HUES6 (cell line): ENCODE data around the gene RMC1.

Source experiments
- H3K27ac ChIP-seq: 2 replicates; pipeline ENCODE4 v1.7.0; 2013; ENCODE audit warnings: low read depth, mild to moderate bottlenecking, low read length, inconsistent platforms
- H3K27me3 ChIP-seq: 2 replicates; pipeline ENCODE4 v1.6.1; 2013; ENCODE audit warnings: low read length; ENCODE audit not compliant: control insufficient read depth, insufficient read depth
- H3K36me3 ChIP-seq: 2 replicates; pipeline ENCODE4 v1.6.1; 2013; ENCODE audit warnings: low read length; ENCODE audit not compliant: control insufficient read depth, insufficient read depth
- H3K4me1 ChIP-seq: 2 replicates; pipeline ENCODE4 v1.6.1; 2013; ENCODE audit warnings: low read length; ENCODE audit not compliant: control insufficient read depth, insufficient read depth
- H3K4me3 ChIP-seq: 2 replicates; pipeline ENCODE4 v1.5.1; 2013; ENCODE audit warnings: low read depth, low read length
- H3K9ac ChIP-seq: one replicate; pipeline ENCODE4 v1.6.1; 2013; ENCODE audit warnings: mild to moderate bottlenecking, low read length
- H3K9me3 ChIP-seq: 2 replicates; pipeline ENCODE4 v1.6.1; 2013; ENCODE audit warnings: low read depth, low read length; ENCODE audit not compliant: control insufficient read depth, insufficient read depth

Gene RMC1

GRCh38 chr18:23519734-23520133, 16.4 kb downstream of the RMC1 start:
- peaks cover 79% of the 10 kb centered on the region for H3K36me3 ChIP-seq
- H3K27ac ChIP-seq: no peak overlapping the region
- no peak overlapping the region for H3K4me3 ChIP-seq
- 0 out of 2 replicates have a peak, but pooled peaks cover 3% of the 10 kb centered on the region for H3K4me1 ChIP-seq
- H3K9me3 ChIP-seq: no peaks in the 10 kb centered on the region
- H3K27me3 ChIP-seq: no peaks in the 10 kb centered on the region
- no peak overlapping the region for H3K9ac ChIP-seq

DNA sequence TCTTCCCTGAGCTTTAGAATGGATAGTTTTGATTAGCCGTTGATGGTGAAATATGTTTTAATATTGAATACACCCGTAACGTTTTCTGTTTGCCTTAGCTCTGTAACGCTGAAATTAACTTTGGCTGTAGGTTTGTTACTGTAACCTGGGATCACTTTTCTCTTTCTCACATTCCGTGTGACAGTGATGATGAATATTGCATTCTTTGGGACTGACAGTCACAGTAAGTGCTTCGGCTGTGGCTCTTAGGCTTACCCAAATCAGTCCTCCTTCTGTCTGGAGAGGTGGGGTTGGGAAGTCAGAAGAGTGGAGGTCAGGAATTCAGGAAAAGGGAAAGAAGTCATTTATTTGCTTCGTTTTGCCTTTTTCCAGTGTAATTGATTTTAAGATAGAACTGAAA, 18.0 kb downstream of the RMC1 start:
- Histone ChIP-seq H3K36me3 (peaks cover 79% of the 10 kb centered on the region), H3K4me3 (no peak overlapping the region), H3K9me3 (no peaks in the 10 kb centered on the region), H3K27me3 (no peaks in the 10 kb centered on the region), H3K9ac (no peak overlapping the region), H3K27ac (no peak overlapping the region), H3K4me1 (0 out of 2 replicates have a peak, but pooled peaks cover 3% of the 10 kb centered on the region)

DNA sequence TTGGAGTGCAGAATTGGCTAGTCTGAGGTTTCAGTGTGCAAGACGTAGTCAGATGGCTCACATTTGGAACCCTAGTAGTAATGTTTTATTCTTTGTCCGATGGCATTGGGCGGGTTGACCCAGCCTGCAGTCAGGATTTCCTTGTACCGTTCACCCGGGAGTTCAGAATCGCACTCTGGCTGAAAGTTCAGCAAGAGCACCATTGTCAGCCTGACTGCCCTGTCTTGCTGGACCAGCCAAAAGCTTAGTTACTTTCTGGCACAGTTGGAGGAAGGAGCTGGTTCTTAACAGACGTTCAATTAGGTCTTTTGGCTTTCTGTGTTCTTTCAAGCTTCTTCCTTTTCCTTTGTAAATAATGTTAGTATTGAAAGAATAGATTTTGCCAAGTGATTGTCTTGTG, 18.6 kb downstream of the RMC1 start:
- Histone ChIP-seq H3K9ac (no peak overlapping the region), H3K9me3 (no peaks in the 10 kb centered on the region), H3K27me3 (no peaks in the 10 kb centered on the region), H3K4me3 (no peak overlapping the region), H3K4me1 (0 out of 2 replicates have a peak, but pooled peaks cover 3% of the 10 kb centered on the region), H3K27ac (no peak overlapping the region), H3K36me3 (peaks cover 83% of the 10 kb centered on the region)

DNA sequence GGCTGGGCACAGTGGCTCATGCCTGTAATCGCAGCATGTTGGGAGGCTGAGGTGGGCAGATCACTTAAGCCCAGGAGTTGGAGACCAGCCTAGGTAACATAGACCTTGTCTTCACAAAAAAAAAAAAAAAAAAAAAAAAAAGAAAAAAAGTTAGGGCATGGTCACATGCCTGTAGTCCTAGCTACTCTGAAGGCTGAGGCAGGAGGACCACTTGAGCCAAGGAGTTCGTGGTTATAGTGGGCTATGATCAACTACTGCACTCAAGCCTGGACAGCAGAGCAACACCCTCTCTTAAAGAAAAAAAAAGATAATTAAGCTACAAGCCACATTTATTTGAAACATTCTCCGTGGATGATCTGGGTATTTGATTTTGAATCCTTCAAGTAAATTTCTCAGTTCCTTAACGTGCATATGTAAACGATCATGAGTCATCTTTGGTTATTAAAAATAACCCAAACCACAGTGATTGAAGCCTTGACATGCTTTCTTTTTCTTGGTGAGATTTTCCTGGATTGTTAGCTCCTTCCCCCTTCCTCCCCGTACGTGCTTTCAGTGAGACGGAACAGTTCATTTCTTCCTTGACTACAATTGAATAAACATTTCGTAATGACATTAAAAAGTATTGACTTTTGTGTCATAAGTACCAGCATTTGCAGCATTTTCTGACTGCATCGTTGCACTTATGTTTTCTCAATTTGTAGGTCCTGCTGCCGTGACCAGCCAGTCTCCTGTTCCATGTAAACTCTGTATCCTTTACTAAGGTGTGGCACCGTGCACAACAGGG, 20.3 kb downstream of the RMC1 start:
- H3K9me3 ChIP-seq: no peaks in the 10 kb centered on the region
- H3K36me3 ChIP-seq: peaks cover 85% of the 10 kb centered on the region
- H3K4me3 ChIP-seq: no peak overlapping the region
- 0 out of 2 replicates have a peak, but pooled peaks cover 3% of the 10 kb centered on the region for H3K4me1 ChIP-seq
- no peaks in the 10 kb centered on the region for H3K27me3 ChIP-seq
- H3K27ac ChIP-seq: no peak overlapping the region
- no peak overlapping the region for H3K9ac ChIP-seq

GRCh38 chr18:23524213-23524707, 20.9 kb downstream of the RMC1 start:
- no peaks in the 10 kb centered on the region for H3K9me3 ChIP-seq
- H3K27ac ChIP-seq: no peak overlapping the region
- H3K27me3 ChIP-seq: no peaks in the 10 kb centered on the region
- peaks cover 85% of the 10 kb centered on the region for H3K36me3 ChIP-seq
- H3K4me3 ChIP-seq: no peak overlapping the region
- no peak overlapping the region for H3K9ac ChIP-seq
- 0 out of 2 replicates have a peak, but pooled peaks cover 3% of the 10 kb centered on the region for H3K4me1 ChIP-seq

DNA sequence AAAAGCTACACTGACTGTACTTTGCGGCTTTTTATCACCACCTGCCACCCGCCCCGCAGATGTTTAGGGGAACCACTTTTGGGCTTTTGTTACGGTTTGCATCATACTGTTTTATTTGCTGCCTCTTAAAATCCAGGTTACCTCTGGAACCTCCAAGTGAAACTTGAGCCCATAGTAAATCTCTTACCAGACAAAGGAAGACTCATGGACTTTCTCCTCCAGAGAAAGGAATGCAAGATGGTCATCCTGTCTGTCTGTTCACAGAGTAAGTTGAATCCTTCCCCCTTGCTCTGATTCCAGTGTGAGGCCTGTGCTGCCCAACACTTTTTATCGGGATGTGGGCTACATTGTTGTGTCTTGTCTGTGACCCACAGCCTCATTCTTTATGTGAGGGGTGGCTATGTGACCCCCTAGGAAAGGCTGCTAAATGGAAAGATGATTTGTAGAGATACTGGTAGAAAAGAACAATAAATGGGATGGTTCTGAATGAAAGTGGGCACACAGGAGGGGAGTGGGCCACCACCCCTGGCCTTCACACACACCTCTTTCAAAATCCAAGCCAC, 23.3 kb downstream of the RMC1 start:
- no peaks in the 10 kb centered on the region for H3K9me3 ChIP-seq
- no peak overlapping the region for H3K27ac ChIP-seq
- no peak overlapping the region for H3K4me3 ChIP-seq
- H3K27me3 ChIP-seq: no peaks in the 10 kb centered on the region
- no peak overlapping the region for H3K9ac ChIP-seq
- H3K36me3 ChIP-seq: peaks cover 88% of the 10 kb centered on the region
- H3K4me1 ChIP-seq: no peaks in the 10 kb centered on the region

DNA sequence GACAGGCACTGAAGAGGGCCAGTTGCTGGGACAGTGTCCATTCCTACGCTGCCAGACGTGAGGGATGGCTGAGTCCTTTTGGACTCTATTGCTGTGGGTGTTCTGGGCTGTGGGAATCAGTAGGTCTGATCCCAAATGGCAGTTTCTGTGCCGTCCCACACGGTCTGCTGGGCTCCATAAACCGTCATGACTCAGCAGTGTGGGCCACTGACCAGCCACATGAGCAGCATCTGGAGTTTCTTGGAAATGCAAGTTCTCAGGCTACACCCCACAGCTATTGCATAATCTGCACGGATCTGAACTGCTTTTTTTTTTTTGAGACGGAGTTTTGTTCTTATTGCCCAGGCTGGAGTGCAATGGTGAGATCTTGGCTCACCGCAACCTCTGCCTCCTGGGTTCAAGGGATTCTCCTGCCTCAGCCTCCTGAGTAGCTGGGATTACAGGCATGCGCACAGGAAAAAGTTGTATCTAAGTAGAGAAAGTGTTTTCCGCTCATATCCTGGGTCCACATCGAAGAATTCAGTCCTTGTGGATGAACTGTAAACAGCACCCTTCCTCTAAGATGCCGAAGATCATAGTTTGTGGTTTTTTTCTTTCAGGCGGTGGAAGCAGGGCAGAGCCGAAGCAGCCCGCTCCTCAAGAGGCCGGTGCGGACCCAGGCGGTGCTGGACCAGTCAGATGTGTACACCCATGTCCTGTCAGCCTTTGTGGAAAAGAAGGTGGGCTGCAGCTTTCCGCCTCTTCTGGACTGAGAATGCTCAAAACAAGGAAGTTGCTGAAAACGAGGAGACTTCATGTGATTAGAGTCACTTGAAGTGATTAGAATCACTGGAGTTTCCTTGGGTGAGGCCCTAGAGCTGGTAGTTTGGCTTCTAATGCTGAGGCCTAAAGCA, 25.5 kb downstream of the RMC1 start:
- Histone ChIP-seq H3K4me1 (no peaks in the 10 kb centered on the region), H3K4me3 (no peak overlapping the region), H3K27me3 (no peaks in the 10 kb centered on the region), H3K9me3 (no peaks in the 10 kb centered on the region), H3K36me3 (peaks cover 90% of the 10 kb centered on the region), H3K9ac (no peak overlapping the region), H3K27ac (0 out of 2 replicates have a peak overlapping the region, but pooled peaks have one; percentile 50)

DNA sequence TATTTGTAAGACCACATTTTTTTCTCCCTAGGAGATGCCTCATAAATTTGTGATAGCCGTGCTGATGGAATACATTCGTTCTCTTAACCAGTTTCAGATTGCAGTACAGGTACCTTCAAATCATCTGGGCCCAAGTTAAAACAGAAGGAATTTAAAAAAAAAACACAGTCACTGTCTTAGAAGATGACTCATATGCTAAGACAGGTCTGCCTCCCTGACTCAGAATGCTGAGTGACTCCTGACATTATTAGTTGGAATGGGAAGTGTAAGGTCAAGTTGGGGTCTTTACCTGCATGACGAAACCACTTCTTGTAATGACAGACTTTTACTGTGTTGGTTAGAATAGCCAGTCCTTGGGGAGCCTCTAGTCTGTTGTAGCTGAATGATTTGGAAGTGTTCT, 26.3 kb downstream of the RMC1 start:
- Histone ChIP-seq H3K9ac (no peak overlapping the region), H3K9me3 (no peaks in the 10 kb centered on the region), H3K4me3 (no peak overlapping the region), H3K27me3 (no peaks in the 10 kb centered on the region), H3K36me3 (peaks cover 90% of the 10 kb centered on the region), H3K27ac (0 out of 2 replicates have a peak overlapping the region, but pooled peaks have one; percentile 50), H3K4me1 (no peaks in the 10 kb centered on the region)

GRCh38 chr18:23530195-23530594, 26.9 kb downstream of the RMC1 start:
- Histone ChIP-seq H3K4me3 (no peak overlapping the region), H3K36me3 (peaks cover 94% of the 10 kb centered on the region), H3K27me3 (no peaks in the 10 kb centered on the region), H3K27ac (no peak overlapping the region), H3K9ac (no peak overlapping the region), H3K9me3 (no peaks in the 10 kb centered on the region), H3K4me1 (no peaks in the 10 kb centered on the region)

GRCh38 chr18:23531912-23532311, 28.6 kb downstream of the RMC1 start:
- Histone ChIP-seq H3K4me1 (no peaks in the 10 kb centered on the region), H3K36me3 (peaks cover 98% of the 10 kb centered on the region), H3K27me3 (no peaks in the 10 kb centered on the region), H3K27ac (no peak overlapping the region), H3K9me3 (no peaks in the 10 kb centered on the region), H3K4me3 (no peak overlapping the region), H3K9ac (no peak overlapping the region)
